Measurements from ENCODE around the gene NOP14.
"Not testable (repeated sequence)": the region's sequence is repeated elsewhere in the genome, so short reads cannot be mapped to it uniquely, and the experiment has no call there.

DNA sequence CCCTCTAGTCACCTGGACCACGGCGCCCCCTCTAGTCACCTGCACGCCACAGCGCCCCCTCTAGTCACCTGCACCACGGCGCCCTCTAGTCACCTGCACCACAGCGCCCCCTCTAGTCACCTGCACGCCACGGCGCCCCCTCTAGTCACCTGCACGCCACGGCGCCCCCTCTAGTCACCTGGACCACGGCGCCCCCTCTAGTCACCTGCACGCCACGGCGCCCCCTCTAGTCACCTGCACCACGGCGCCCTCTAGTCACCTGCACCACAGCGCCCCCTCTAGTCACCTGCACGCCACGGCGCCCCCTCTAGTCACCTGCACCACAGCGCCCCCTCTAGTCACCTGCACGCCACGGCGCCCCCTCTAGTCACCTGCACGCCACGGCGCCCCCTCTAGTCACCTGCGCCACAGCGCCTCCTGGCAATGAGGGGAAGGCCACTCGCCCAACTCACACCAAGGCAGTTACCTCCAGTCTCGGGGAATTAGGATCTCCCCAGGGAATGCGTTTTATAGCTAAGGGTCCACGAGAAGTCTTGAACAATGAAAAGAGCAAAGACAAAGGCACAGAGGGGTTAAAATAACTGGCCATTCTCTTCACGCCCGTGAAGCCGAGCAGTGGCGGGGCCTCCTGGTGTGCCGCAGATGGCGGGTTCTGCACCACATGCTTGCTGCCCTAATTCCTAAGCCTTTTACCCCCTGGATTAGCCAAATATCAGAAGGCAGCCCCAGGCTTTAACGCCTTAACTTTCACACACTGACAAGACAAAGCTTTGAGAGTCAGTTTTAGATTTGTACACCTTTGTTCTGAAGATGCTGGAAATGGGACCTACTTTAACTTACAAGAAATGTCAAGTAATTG is 7.8 kb downstream of the NOP14 start:
- TF ChIP-seq, protein P1, sequence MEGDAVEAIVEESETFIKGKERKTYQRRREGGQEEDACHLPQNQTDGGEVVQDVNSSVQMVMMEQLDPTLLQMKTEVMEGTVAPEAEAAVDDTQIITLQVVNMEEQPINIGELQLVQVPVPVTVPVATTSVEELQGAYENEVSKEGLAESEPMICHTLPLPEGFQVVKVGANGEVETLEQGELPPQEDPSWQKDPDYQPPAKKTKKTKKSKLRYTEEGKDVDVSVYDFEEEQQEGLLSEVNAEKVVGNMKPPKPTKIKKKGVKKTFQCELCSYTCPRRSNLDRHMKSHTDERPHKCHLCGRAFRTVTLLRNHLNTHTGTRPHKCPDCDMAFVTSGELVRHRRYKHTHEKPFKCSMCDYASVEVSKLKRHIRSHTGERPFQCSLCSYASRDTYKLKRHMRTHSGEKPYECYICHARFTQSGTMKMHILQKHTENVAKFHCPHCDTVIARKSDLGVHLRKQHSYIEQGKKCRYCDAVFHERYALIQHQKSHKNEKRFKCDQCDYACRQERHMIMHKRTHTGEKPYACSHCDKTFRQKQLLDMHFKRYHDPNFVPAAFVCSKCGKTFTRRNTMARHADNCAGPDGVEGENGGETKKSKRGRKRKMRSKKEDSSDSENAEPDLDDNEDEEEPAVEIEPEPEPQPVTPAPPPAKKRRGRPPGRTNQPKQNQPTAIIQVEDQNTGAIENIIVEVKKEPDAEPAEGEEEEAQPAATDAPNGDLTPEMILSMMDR (IDR thresholded peaks at IDR 0.05), result not testable (repeated sequence)
- TF ChIP-seq POLR2A (IDR thresholded peaks at IDR 0.05), result not testable (repeated sequence)
